Sigmoid colon (tissue), 7 donors: ENCODE results near the gene LYVE1. TPM values are rescaled to one million over a fixed set of nuclear protein-coding genes. Genes with fewer than 3 reads are reported as not detected.
A peak's percentile ranks its signal among the peaks of the same experiment; 100 is the strongest.

Source experiments
- DNase-seq: peaks from one replicate; pipeline ENCODE4 v3.0.0-alpha.2; 2019
- H3K27ac ChIP-seq, 4 donors: fragments of 200-600 bp; sonication (generic); one replicate each; pipeline ENCODE4 v1.5.1; 2016 to 2019; ENCODE audit warnings: mild to moderate bottlenecking in 1 of 4
- H3K27me3 ChIP-seq, 3 donors: fragments of 200-600 bp; sonication (generic); one replicate each; pipeline ENCODE4 v1.5.1; 2019; ENCODE audit warnings: mild to moderate bottlenecking in 1 of 3
- H3K36me3 ChIP-seq, 4 donors: fragments of 200-600 bp; sonication (generic); one replicate each; pipeline ENCODE4 v1.5.1; 2016 to 2019
- H3K4me1 ChIP-seq, 4 donors: fragments of 200-600 bp; sonication (generic); one replicate each; pipeline ENCODE4 v1.5.1; 2017 to 2019
- H3K4me3 ChIP-seq, 4 donors: fragments of 200-600 bp; sonication (generic); one replicate each; pipeline ENCODE4 v1.5.1; 2017 to 2019; ENCODE audit warnings: mild to moderate bottlenecking in 2 of 4, moderate library complexity in 1 of 4
- H3K9me3 ChIP-seq, 4 donors: fragments of 200-600 bp in 3 of 4; sonication (generic) in 3 of 4; one replicate each; pipeline versions ENCODE4 v1.5.1 to v1.6.1; 2013 to 2019
- EP300 ChIP-seq, 4 donors: sonication (generic); formaldehyde crosslinking; IDR thresholded peaks; one replicate each; pipeline ENCODE4 v1.6.1; 2017; ENCODE audit warnings: antibody characterized with exemption in 4 of 4
- POLR2A ChIP-seq, 2 donors: fragments of 450-650 bp; IDR thresholded peaks; one replicate each; pipeline ENCODE4 v1.6.1; 2016; ENCODE audit warnings: antibody characterized with exemption in 2 of 2, mild to moderate bottlenecking in 2 of 2, moderate library complexity in 2 of 2
- POLR2AphosphoS5 ChIP-seq, 4 donors: sonication (generic); formaldehyde crosslinking; IDR thresholded peaks; one replicate each; pipeline ENCODE4 v1.6.1; 2017; ENCODE audit warnings: antibody characterized with exemption in 4 of 4
- WGBS, 2 donors: extraction: QIAGEN DNeasy Blood & Tissue Kit; methylation state at CpG; one replicate each; pipeline ENCODE4 v1.1.7; 2013; 5-methylcytosine and 5-hydroxymethylcytosine counted together
- intact Hi-C: fragments of 100-400 bp; cut with DNase I; formaldehyde crosslinking; loops from one replicate; pipeline ENCODE4 v1.15.1; 2023
- polyA plus RNA-seq, 3 donors: library from polyadenylated mRNA; stranded (reverse); fragments of 200-250 nt; gene quantifications; one replicate each; pipeline ENCODE4 v1.2.3, GENCODE V29; 2013
- total RNA-seq, 4 donors: library from RNA; depleted of rRNA; stranded (reverse); fragments of >200 nt; gene quantifications; one replicate each; pipeline ENCODE4 v1.1.0, GENCODE V29; 2016
- TF ChIP-seq, protein P1 (sequence below), 4 experiments: fragments of 450-650 bp in 3 of 4; fragments of 200-600 bp in 1 of 4; IDR thresholded peaks; one replicate each; pipeline ENCODE4 v1.5.1; 2016 to 2019; ENCODE audit warnings: antibody characterized with exemption in 4 of 4, mild to moderate bottlenecking in 3 of 4, moderate library complexity in 2 of 4
- donor health status: healthy with polysubstance abuse.
- donor health status: Bipolar disorder and iron deficiency.
- donor health status: healthy.

The LYVE1 gene
- total and polyA plus RNA-seq, 7 donors = 21.3 to 158 (median 41.5) TPM

DNA sequence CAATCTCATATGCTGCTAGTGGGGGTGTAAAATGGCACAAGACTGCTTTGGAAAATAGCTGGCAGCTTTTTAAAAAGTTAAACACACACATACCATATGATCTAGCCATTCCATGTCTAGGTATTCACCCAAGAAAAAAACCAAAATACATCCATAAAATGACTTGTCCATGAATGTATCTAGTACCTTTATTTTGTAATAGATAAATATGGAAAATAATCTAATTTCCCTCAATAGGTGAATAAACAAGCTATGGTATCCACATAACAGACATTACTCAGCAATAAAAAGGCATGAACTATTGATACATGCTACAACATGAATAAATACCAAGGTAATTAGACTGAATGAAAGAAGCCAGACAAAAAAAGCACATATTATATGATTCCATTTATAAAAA lies 50.3 kb downstream of the LYVE1 start:
- intact Hi-C loops = no loop called here
- Histone ChIP-seq H3K27me3 (no peaks in the 10 kb centered on the region), H3K4me1 (peaks cover 0 to 15% (median 0%) of the 10 kb centered on the region in 4 donors), H3K36me3 (peaks cover 0 to 41% (median 5%) of the 10 kb centered on the region in 4 donors), H3K4me3 (no peak overlapping the region), H3K9me3 (no peaks in the 10 kb centered on the region), H3K27ac (no peak overlapping the region)
- TF ChIP-seq EP300 (IDR thresholded peaks at IDR 0.05) = no peak
- no peak for TF ChIP-seq POLR2A (IDR thresholded peaks at IDR 0.05)
- TF ChIP-seq, protein P1, sequence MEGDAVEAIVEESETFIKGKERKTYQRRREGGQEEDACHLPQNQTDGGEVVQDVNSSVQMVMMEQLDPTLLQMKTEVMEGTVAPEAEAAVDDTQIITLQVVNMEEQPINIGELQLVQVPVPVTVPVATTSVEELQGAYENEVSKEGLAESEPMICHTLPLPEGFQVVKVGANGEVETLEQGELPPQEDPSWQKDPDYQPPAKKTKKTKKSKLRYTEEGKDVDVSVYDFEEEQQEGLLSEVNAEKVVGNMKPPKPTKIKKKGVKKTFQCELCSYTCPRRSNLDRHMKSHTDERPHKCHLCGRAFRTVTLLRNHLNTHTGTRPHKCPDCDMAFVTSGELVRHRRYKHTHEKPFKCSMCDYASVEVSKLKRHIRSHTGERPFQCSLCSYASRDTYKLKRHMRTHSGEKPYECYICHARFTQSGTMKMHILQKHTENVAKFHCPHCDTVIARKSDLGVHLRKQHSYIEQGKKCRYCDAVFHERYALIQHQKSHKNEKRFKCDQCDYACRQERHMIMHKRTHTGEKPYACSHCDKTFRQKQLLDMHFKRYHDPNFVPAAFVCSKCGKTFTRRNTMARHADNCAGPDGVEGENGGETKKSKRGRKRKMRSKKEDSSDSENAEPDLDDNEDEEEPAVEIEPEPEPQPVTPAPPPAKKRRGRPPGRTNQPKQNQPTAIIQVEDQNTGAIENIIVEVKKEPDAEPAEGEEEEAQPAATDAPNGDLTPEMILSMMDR (IDR thresholded peaks at IDR 0.05) = no peak
- TF ChIP-seq POLR2AphosphoS5 (IDR thresholded peaks at IDR 0.05) = no peak
- no peak for DNase-seq

DNA sequence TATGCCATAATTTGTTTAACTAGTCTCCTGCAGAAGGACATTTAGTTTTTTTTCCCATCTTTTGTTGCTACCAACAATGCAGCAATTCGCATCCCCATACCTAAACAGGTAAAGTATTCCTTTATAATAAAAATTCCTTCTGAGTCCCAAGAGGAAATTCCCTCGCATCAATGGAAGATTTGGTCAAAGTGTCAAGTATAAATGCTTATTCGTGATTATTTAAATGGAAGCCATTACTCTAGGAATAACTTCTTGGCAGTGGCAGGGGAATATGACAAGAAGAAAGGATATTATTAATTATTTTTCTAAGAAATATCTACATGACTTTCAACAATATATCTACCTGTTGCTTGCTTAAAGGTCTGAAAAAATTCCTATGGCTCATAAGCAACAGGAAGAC lies 53.0 kb downstream of the LYVE1 start:
- intact Hi-C loops = loop anchor here (2.0 kb wide), 1 partner anchor 219 kb away; no protein-coding TSS in a partner anchor
- 96 to 97% methylated on average over 3 of the region's 3 CpGs for WGBS, 2 donors
- H3K27ac ChIP-seq = no peak overlapping the region
- H3K27me3 ChIP-seq = no peaks in the 10 kb centered on the region
- peaks cover 0 to 26% (median 3%) of the 10 kb centered on the region in 4 donors for H3K36me3 ChIP-seq
- no peak overlapping the region for H3K4me3 ChIP-seq
- peaks cover 0 to 5% (median 0%) of the 10 kb centered on the region in 4 donors for H3K4me1 ChIP-seq
- H3K9me3 ChIP-seq = no peaks in the 10 kb centered on the region
- DNase-seq = no peak
- TF ChIP-seq EP300 (IDR thresholded peaks at IDR 0.05) (no peak), POLR2A (IDR thresholded peaks at IDR 0.05) (no peak), POLR2AphosphoS5 (IDR thresholded peaks at IDR 0.05) (no peak)
- TF ChIP-seq, protein P1 (IDR thresholded peaks at IDR 0.05) = no peak

DNA sequence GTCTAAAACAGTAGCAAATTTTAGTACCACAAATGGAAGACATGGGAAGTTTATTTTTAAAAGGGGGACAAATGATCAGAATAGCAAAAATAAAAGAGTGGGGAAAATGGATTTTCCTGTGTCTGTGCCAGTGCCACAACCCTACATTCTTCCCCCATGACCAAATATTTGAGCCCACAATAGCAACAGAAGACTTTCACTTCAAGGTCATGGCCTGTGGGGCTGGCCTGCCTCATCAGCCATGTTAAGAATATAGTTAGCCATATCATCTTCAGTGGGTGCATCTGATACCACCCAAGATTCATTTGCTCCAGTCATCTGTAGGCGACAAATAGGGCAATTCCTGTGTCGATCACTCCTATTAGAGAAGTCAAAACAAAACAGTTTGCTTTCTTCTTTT lies 53.8 kb downstream of the LYVE1 start:
- no peak for DNase-seq
- Histone ChIP-seq H3K36me3 (peaks cover 0 to 19% (median 2%) of the 10 kb centered on the region in 4 donors), H3K9me3 (no peaks in the 10 kb centered on the region), H3K4me3 (no peak overlapping the region), H3K27ac (no peak overlapping the region), H3K27me3 (no peaks in the 10 kb centered on the region), H3K4me1 (peaks cover 0 to 5% (median 0%) of the 10 kb centered on the region in 4 donors)
- intact Hi-C loops = loop anchor here (2.0 to 5.0 kb wide), 2 partner anchors 107 to 220 kb away; no protein-coding TSS in a partner anchor
- no peak for TF ChIP-seq POLR2AphosphoS5 (IDR thresholded peaks at IDR 0.05)
- 98% methylated on average over 2 of the region's 2 CpGs for WGBS, 2 donors

DNA sequence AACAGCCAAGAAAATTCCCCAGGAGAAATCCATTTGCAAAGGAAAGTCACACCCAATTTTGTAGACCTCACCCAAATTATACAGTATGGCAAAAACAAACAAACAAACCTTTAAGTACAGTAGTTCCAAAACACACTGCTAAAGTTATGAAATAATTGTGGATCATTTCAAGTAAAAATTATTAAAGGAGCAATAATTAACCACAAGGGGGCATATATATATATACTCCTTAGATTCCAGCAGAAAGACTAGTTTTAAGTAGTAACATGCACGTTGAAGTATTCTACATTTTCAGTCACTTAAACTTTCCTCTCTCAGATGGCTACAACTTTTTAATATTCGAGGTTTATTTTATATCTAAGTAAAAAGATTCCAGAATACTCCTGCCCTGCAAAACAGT lies 54.3 kb downstream of the LYVE1 start:
- WGBS, 2 donors = 58 to 59% methylated on average over 2 of the region's 2 CpGs
- Histone ChIP-seq H3K4me1 (peaks cover 0 to 5% (median 0%) of the 10 kb centered on the region in 4 donors), H3K4me3 (no peak overlapping the region), H3K36me3 (peaks cover 0 to 14% (median 0%) of the 10 kb centered on the region in 4 donors), H3K9me3 (no peaks in the 10 kb centered on the region), H3K27ac (no peak overlapping the region), H3K27me3 (no peaks in the 10 kb centered on the region)
- TF ChIP-seq EP300 (IDR thresholded peaks at IDR 0.05) (no peak), POLR2AphosphoS5 (IDR thresholded peaks at IDR 0.05) (no peak), POLR2A (IDR thresholded peaks at IDR 0.05) (no peak)
- TF ChIP-seq, protein P1 (IDR thresholded peaks at IDR 0.05) = peak in 2 of 4 experiments; percentile 11 to 41
- no peak for DNase-seq
- intact Hi-C loops = loop anchor here (2.0 to 5.0 kb wide), 2 partner anchors 107 to 221 kb away; no protein-coding TSS in a partner anchor

DNA sequence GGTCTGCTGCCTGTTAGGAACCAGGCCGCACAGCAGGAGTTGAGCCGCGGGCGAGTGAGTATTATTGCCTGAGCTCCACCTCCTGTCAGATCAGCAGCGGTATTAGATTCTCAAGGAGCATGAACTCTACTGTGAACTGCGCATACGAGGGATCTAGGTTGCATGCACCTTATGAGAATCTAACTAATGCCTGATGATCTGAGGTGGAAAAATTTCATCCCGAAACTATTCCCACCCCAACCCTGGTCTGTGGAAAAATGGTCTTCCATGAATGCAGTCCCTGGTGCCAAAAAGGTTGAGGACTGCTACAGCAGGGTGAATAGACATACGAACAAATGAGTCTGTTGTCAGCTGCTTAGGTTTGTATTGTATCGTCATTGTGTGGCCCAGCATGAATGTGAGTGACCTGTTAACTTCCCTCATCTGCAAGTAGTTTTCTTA lies 57.3 kb downstream of the LYVE1 start:
- TF ChIP-seq POLR2A (IDR thresholded peaks at IDR 0.05) (no peak), EP300 (IDR thresholded peaks at IDR 0.05) (no peak), POLR2AphosphoS5 (IDR thresholded peaks at IDR 0.05) (no peak)
- TF ChIP-seq, protein P1 (IDR thresholded peaks at IDR 0.05) = no peak
- no peak for DNase-seq
- WGBS, 2 donors = 89 to 96% methylated on average over 10 of the region's 10 CpGs
- H3K4me1 ChIP-seq = peaks cover 0 to 5% (median 0%) of the 10 kb centered on the region in 4 donors
- no peak overlapping the region for H3K4me3 ChIP-seq
- no peaks in the 10 kb centered on the region for H3K9me3 ChIP-seq
- no peak overlapping the region for H3K27ac ChIP-seq
- intact Hi-C loops = loop anchor here (5.0 kb wide), 1 partner anchor 104 kb away; no protein-coding TSS in a partner anchor
- H3K27me3 ChIP-seq = no peaks in the 10 kb centered on the region
- H3K36me3 ChIP-seq = peaks cover 0 to 6% (median 0%) of the 10 kb centered on the region in 4 donors

Other genes with a start within 250 kb of the LYVE1 start
- 1 to 10 TPM; 4.3 to 6.4 (median 4.8) TPM for gene AMPD3, start 113.4 kb downstream of the LYVE1 start, total RNA-seq
- gene AMPD3, start 113.4 kb downstream of the LYVE1 start, polyA plus RNA-seq = 1 to 10 TPM; 4.2 to 8.1 (median 5.1) TPM
- 10 to 100 TPM; 19.7 to 30.3 (median 26.5) TPM for gene RNF141, start 27.5 kb downstream of the LYVE1 start, total RNA-seq
- gene RNF141, start 27.5 kb downstream of the LYVE1 start, polyA plus RNA-seq = 10 to 100 TPM; 13.1 to 22.8 (median 21.3) TPM
- gene IRAG1, start 125.1 kb upstream of the LYVE1 start, total RNA-seq = 100 to 1,000 TPM in 3 of 4 donors, 10 to 100 TPM in 1; 96.1 to 153 (median 125) TPM
- 10 to 100 TPM in 1 of 3 donors, 1 to 10 TPM in 2; 1.8 to 10.6 (median 2.3) TPM for gene IRAG1, start 125.1 kb upstream of the LYVE1 start, polyA plus RNA-seq
- 10 to 100 TPM; 11.6 to 18.4 (median 15.7) TPM for gene CTR9, start 182.6 kb upstream of the LYVE1 start, total RNA-seq
- 10 to 100 TPM; 15.3 to 18.4 (median 15.6) TPM for gene CTR9, start 182.6 kb upstream of the LYVE1 start, polyA plus RNA-seq
- 100 to 1,000 TPM; 425 to 581 (median 497) TPM for gene EIF4G2, start 240.3 kb upstream of the LYVE1 start, total RNA-seq
- gene EIF4G2, start 240.3 kb upstream of the LYVE1 start, polyA plus RNA-seq = 100 to 1,000 TPM; 301 to 409 (median 326) TPM